Stimulated activated CD4-positive, alpha-beta T cell treated with anti-CD3 and anti-CD28 coated beads, Interleukin-12 subunit alpha, Interleukin-12 subunit beta, amount 100 ng/mL, for 4 hours (primary cell): Measurements from ENCODE around the gene RABEP2.
"Not testable (repeated sequence)": the region's sequence is repeated elsewhere in the genome, so short reads cannot be mapped to it uniquely, and the experiment has no call there.

ENCODE experiments used
- DNase-seq: peaks from one replicate; pipeline ENCODE4 v3.0.0-alpha.2; 2020

Gene RABEP2

DNA sequence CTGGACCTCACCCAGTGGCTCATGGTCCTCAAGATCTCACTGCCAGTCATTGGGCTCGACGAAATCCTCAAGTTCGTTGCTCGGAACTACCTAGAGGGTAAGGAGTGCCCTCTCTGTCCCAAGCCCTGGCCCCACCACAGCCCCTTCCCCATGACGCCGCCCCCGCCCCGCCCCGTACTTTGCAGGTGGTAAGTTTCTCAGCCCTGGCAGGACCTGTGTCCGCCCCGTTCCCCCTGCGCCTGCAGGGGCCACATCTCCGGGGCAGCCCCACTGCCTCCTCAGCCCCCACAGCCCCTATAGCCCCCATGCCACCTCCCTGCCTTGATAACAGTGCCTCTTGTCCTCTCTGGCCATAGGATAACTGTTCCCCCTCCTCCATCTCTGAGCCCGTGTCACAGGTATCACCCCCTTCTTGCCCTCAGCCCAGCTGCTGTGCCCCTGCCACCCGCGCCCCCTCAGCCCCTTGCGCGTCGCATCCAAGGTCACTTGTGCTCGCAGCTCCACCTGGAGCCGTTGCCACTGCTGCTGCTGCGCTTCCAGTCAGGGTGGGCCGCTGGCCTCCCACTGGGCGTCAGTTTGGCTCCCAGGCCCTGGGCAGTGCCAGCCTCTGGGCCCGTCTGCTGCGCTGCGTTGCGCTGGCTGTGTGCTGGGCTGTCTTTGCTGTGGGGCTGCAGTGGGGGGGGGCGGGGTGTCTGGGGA is 21.5 kb downstream of the RABEP2 start:
- no peak for DNase-seq

DNA sequence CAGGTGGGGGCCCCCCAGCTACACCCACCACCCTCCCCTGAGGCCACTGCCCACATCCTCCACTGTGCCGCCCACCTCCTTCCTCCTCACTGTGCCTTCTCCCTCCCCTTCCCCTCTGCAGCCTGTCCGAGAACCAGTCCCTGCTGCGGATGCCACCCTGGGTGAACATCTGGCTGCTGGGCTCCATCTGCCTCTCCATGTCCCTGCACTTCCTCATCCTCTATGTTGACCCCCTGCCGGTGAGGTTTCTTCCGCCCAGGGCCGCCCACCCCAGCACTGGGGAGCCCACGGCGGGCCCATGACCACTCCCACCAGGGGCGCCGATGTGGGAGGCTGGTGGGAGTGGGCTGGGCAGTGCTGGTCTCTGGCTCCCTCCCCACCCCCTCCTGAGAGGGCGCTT is 22.1 kb downstream of the RABEP2 start:
- no peak for DNase-seq

- DNase-seq: no peak
These were observed 23.2 kb downstream of the RABEP2 start for GRCh38 chr16:28901862-28902261.

DNA sequence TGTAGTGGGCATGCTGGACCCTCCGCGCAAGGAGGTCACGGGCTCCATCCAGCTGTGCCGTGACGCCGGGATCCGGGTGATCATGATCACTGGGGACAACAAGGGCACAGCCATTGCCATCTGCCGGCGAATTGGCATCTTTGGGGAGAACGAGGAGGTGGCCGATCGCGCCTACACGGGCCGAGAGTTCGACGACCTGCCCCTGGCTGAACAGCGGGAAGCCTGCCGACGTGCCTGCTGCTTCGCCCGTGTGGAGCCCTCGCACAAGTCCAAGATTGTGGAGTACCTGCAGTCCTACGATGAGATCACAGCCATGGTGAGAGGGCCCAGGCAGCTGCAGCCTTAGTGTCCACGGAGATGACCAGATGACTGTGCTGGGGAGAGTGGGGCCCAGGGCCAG is 24.4 kb downstream of the RABEP2 start:
- no peak for DNase-seq

GRCh38 chr16:28899882-28900590 is 25.0 kb downstream of the RABEP2 start:
- DNase-seq: no peak

GRCh38 chr16:28898942-28899341 is 26.1 kb downstream of the RABEP2 start:
- DNase-seq: no peak

DNA sequence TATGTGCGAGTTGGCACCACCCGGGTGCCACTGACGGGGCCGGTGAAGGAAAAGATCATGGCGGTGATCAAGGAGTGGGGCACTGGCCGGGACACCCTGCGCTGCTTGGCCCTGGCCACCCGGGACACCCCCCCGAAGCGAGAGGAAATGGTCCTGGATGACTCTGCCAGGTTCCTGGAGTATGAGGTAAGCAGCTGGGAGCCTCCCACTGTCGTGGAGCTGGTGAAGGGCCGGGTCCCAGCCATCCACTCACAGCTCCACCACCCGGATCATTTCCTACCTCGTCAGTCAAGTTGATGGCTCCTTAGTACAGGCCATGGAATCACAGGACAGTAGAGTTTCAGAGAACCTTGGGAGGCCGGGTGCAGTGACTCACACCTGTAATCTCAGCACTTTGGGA is 26.8 kb downstream of the RABEP2 start:
- DNase-seq: no peak

GRCh38 chr16:28897826-28898225 is 27.2 kb downstream of the RABEP2 start:
- no peak for DNase-seq

GRCh38 chr16:28895609-28896008 is 29.4 kb downstream of the RABEP2 start:
- no peak for DNase-seq

DNA sequence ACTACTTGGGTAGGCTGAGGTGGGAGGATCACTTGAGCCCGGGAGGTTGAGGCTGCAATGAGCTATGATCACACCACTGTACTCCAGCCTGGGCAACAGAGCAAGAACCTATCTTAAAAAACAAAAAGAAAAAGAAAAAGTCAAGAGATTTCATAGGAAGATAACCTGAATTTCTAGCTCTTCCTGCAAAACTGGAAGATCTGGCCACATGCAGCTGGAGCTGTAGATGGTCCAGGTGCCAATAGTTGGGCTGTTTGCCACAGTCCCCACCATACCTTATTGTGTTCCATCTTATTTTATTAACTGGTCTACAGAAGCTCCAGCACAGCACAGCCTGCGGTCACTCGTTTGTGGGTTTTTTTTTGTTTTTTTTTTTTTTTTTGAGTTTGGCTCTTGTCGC is 31.7 kb downstream of the RABEP2 start:
- no peak for DNase-seq

- DNase-seq: no peak
These were observed 32.8 kb downstream of the RABEP2 start for GRCh38 chr16:28891964-28892890.

DNA sequence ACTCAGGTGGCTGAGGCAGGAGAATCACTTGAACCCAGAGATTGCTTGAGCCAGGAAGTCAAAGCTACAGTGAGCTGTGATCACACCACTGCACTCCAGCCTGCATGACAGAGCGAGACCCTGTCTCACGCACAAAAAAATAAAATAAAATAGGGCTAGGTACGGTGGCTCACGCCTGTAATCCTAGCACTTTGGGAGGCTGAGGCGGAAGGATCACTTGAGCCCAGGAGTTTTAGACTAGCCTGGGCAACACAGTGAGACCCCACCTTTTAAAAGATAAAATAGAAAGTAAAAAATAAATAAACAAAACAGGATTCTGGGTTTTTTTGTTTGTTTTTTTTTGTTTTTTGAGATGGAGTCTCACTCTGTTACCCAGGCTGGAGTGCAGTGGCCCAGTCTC is 34.7 kb downstream of the RABEP2 start:
- not testable (repeated sequence) for DNase-seq

DNA sequence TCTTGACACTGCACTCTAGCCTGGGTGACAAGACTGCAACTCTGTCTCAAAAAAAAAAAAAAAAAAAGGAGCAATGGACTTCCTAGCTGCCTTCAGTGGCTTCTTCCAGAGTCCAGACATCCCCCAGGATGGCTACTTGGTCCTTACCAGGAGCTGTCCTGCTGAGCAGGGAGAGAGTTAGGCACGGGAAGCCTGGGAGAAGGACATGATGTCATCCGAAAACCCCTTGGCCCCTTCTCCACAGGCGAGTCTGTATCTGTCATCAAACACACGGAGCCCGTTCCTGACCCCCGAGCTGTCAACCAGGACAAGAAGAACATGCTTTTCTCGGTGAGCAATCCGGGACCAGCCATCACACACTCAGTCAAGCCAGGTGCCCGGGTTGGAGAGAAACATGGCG is 38.1 kb downstream of the RABEP2 start:
- no peak for DNase-seq

DNA sequence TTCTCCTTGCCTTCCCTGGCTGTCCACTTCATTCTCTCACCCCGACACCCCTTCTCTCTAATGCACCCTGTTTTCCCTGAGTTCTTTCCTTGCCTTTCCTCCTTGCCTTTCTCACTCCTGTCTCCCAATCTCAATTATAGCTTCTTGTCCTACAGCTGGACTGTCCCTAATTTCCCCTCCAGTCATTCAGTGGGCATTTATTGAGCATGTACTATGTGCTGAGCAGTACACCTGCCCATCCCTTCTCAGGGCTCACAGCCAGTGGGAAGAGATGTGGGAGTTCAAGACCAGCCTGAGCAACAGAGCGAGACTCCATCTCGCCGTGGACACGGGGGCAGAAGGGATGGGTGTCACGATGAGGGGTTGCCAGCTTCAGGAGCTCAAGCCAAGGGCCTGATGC is 41.0 kb downstream of the RABEP2 start:
- no peak for DNase-seq

GRCh38 chr16:28883221-28883996 is 41.6 kb downstream of the RABEP2 start:
- DNase-seq: no peak

- DNase-seq: no peak
These were observed 42.4 kb downstream of the RABEP2 start for GRCh38 chr16:28882551-28883160.

- not testable (repeated sequence) for DNase-seq
These were observed 43.5 kb downstream of the RABEP2 start for GRCh38 chr16:28881565-28881964.

DNA sequence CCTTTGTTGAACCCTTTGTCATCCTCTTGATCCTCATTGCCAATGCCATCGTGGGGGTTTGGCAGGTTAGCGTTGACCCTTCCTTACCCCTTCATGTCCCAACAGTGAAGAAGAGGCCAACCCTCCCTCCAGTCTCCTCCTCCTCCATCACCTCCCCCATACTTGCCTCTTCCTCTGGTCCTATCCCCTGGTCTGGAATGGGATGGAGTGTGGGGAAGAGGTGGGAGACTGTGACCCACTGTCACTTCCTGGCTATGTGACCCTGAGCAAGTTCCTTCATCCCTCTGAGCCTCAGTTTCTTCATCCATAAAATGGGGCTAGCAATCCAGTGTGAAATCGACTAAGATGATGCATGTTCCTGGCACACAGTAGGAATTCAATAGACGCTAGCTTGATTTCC is 44.1 kb downstream of the RABEP2 start:
- DNase-seq: no peak

GRCh38 chr16:28880589-28880915 is 44.5 kb downstream of the RABEP2 start:
- no peak for DNase-seq

- DNase-seq: peak; percentile 91
These were observed 45.0 kb downstream of the RABEP2 start for GRCh38 chr16:28879841-28880588.

GRCh38 chr16:28879261-28879840 is 45.7 kb downstream of the RABEP2 start:
- DNase-seq: no peak
